Breast epithelium (tissue), 4 donors: ENCODE results near the gene PDZD7. TPM values are rescaled to one million over a fixed set of nuclear protein-coding genes. Genes with fewer than 3 reads are reported as not detected.
A peak's percentile ranks its signal among the peaks of the same experiment; 100 is the strongest.

Experiments used
- DNase-seq, 2 donors: peaks; one replicate each; pipeline ENCODE4 v3.0.0-alpha.2; 2019; ENCODE audit warnings: low spot score in 2 of 2
- H3K27ac ChIP-seq, 2 donors: fragments of 200-600 bp; sonication (generic) in 1 of 2; one replicate each; pipeline ENCODE4 v1.5.1; 2016 to 2019; ENCODE audit warnings: mild to moderate bottlenecking in 1 of 2
- H3K27me3 ChIP-seq, 2 donors: fragments of 200-600 bp; sonication (generic) in 1 of 2; one replicate each; pipeline versions ENCODE4 v1.5.1 to v1.6.0; 2017 to 2019; ENCODE audit warnings: control low read depth in 1 of 2, mild to moderate bottlenecking in 1 of 2
- H3K36me3 ChIP-seq: fragments of 200-600 bp; one replicate; pipeline ENCODE4 v1.5.1; 2019
- H3K4me1 ChIP-seq, 2 donors: fragments of 200-600 bp; sonication (generic); one replicate each; pipeline ENCODE4 v1.5.1; 2016 to 2019; ENCODE audit warnings: control low read depth in 1 of 2
- H3K4me3 ChIP-seq, 3 donors: fragments of 200-600 bp; sonication (generic); 1 replicate in 2 of 3; 2 replicates in 1 of 3; pipeline ENCODE4 v1.5.1; 2016 to 2019; ENCODE audit warnings: mild to moderate bottlenecking in 3 of 3, moderate library complexity in 2 of 3
- H3K9me3 ChIP-seq, 2 donors: fragments of 200-600 bp; sonication (generic) in 1 of 2; one replicate each; pipeline ENCODE4 v1.5.1; 2016 to 2019; ENCODE audit warnings: control low read depth in 1 of 2
- CTCF ChIP-seq, 3 donors: fragments of 450-650 bp; IDR thresholded peaks; one replicate each; pipeline ENCODE4 v1.5.1; 2016 to 2017; ENCODE audit warnings: antibody characterized with exemption in 3 of 3, mild to moderate bottlenecking in 3 of 3, moderate library complexity in 3 of 3
- POLR2A ChIP-seq: fragments of 450-650 bp; IDR thresholded peaks from one replicate; pipeline ENCODE4 v1.6.1; 2016; ENCODE audit warnings: antibody characterized with exemption, mild to moderate bottlenecking, moderate library complexity
- POLR2AphosphoS5 ChIP-seq, 3 donors: sonication (generic); formaldehyde crosslinking; IDR thresholded peaks; one replicate each; pipeline ENCODE4 v1.6.1; 2017; ENCODE audit warnings: antibody characterized with exemption in 3 of 3
- intact Hi-C: fragments of 100-400 bp; cut with DNase I; formaldehyde crosslinking; loops from one replicate; pipeline ENCODE4 v1.15.1; 2023; ENCODE audit warnings: low total_unique reads
- total RNA-seq, 3 donors: library from RNA; depleted of rRNA; stranded (reverse); fragments of >200 nt; gene quantifications; one replicate each; pipeline ENCODE4 v1.1.0, GENCODE V29; 2016

The PDZD7 gene
- total RNA-seq, 3 donors from 2014 or later: 0.48 to 2.3 (median 0.66) TPM

DNA sequence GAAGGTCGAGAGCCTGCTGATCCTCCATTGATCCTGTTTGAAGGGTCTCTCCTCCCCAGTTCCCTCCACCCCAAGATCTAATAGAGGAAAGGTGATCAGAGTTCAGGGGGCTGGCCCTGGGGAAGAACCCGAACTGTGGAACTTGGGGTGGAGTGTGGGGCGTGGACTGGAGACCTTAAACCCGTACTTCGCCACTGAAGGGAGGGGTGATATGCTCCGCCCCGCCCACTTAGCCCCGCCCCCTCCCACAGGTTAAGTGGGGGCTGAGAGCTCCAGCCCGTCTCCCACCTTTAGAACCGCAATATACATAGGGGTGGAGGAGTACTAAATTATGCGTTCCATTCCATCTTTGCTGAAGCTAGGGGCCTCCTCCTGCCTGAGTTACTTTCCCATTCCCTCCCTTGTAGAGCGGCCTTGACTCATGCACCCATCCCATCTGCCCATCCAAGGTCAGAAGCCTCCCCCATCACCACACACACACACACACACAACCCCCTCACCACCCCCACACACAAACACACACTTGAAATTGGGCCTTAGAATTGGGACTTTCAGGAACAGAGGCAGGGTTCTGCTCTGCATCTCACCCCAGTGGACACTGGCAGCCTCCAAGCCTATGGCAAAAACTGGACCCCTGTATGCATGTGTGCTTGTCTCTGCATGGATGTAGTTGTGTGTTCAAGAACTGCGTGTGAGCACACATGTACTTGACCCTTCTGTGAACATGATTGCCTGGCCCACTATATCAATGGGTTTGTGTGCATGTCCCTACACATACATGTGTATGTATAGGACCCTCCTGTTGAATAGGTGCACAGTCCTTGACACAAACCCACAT lies 60.6 kb downstream of the PDZD7 start:
- Histone ChIP-seq H3K4me3 (peak overlapping the region; percentile 46 to 74 (median 71)), H3K36me3 (no peaks in the 10 kb centered on the region), H3K4me1 (no peaks in the 10 kb centered on the region), H3K27ac (no peak overlapping the region), H3K27me3 (no peaks in the 10 kb centered on the region), H3K9me3 (no peaks in the 10 kb centered on the region)
- no peak for TF ChIP-seq POLR2A
- no peak for TF ChIP-seq CTCF (IDR thresholded peaks at IDR 0.05)
- TF ChIP-seq POLR2AphosphoS5 (IDR thresholded peaks at IDR 0.05): no peak
- intact Hi-C loops: no loop called here
- peak in 1 of 2 donors; percentile 20 for DNase-seq

- intact Hi-C loops: no loop called here
- Histone ChIP-seq H3K27me3 (no peaks in the 10 kb centered on the region), H3K9me3 (no peaks in the 10 kb centered on the region), H3K27ac (no peak within 1 kb of the TSS), H3K4me3 (peak within 1 kb of the TSS; percentile 46 to 74 (median 71)), H3K36me3 (no peaks in the 10 kb centered on the region), H3K4me1 (no peaks in the 10 kb centered on the region)
- no peak for TF ChIP-seq POLR2A
- TF ChIP-seq CTCF (IDR thresholded peaks at IDR 0.05): peak; percentile 48 to 55 (median 54)
- no peak for DNase-seq
Measured at GRCh38 chr10:100969187-100970075, 61.5 kb downstream of the PDZD7 start, which contains the start of gene SEMA4G. Gene SEMA4G, plus strand, starts transcription at chr10:100969504. Its CDS starts 3,409 bp downstream, at chr10:100972913.

DNA sequence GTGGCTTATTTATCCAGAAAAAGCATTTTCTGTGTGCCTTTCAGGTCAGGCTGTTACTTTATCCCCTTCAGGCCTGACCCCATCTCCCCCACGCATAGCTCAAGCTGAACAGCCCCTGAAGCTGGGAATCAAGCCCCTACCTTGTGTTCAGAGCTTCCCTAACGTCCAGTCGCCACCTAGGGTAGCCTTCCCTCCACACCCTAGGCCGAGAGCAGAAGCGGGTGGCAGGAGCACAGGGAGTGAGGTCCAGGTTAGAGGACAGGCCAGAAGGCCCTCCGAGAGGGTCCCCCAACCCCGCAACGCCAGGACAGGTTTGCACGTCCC lies 62.1 kb downstream of the PDZD7 start:
- Histone ChIP-seq H3K4me1 (no peaks in the 10 kb centered on the region), H3K27ac (no peak overlapping the region), H3K9me3 (no peaks in the 10 kb centered on the region), H3K4me3 (peak overlapping the region; percentile 46 to 74 (median 71)), H3K36me3 (no peaks in the 10 kb centered on the region), H3K27me3 (no peaks in the 10 kb centered on the region)
- no peak for DNase-seq
- TF ChIP-seq POLR2AphosphoS5 (IDR thresholded peaks at IDR 0.05) (no peak), CTCF (IDR thresholded peaks at IDR 0.05) (no peak), POLR2A (no peak)
- intact Hi-C loops: no loop called here

DNA sequence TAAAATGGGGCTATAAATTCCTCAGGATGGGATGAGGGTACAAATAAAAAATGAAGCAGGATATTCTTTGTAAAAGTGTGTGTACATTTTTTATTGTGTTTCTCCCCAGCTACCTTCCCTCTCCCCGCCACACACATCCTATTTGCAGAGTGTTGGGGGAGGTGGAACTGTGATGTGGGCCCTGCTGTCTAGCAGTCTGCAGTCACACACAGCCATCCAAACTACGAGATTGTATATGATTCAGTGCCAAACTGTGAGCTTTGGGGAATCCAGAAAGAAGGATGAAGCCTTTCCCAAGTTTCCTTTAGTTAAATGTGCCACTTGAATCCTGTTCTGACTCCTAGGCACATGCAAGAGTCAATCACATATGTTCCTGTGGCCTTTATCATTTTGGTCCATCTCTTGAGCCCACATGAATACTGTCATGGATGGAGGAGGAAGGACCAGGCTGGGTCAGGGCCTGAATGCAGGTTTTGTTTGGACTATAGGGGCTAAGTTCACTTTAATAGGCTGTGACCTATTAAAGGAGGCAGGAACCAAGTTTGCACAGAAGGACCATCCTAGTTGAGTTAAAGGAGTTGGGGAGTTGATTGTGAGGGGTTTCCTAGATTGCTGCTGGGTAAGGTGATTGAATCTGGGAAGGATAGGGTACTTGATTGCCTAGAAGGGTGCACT lies 62.7 kb downstream of the PDZD7 start:
- H3K27ac ChIP-seq: no peak overlapping the region

More for the DNA sequence above, 62.7 kb downstream of the PDZD7 start:
- intact Hi-C loops: no loop called here
- H3K4me3 ChIP-seq: peak overlapping the region in 1 of 3 donors; percentile 74
- no peaks in the 10 kb centered on the region for H3K36me3 ChIP-seq
- H3K4me1 ChIP-seq: no peaks in the 10 kb centered on the region
- TF ChIP-seq POLR2AphosphoS5 (IDR thresholded peaks at IDR 0.05): no peak
- no peak for TF ChIP-seq CTCF (IDR thresholded peaks at IDR 0.05)
- TF ChIP-seq POLR2A: no peak
- H3K9me3 ChIP-seq: no peaks in the 10 kb centered on the region
- H3K27me3 ChIP-seq: no peaks in the 10 kb centered on the region
- DNase-seq: no peak
